Ovary (tissue), 3 donors: ENCODE data around the gene HOXC13.

Source experiments
- CTCF ChIP-seq, 3 donors: fragments of 450-650 bp in 2 of 3; fragments of 200-600 bp in 1 of 3; IDR thresholded peaks; one replicate each; pipeline versions ENCODE4 v1.5.1 to v1.8.0; 2016 to 2022; ENCODE audit warnings: antibody characterized with exemption in 3 of 3, mild to moderate bottlenecking in 1 of 3
- EP300 ChIP-seq: sonication (generic); formaldehyde crosslinking; IDR thresholded peaks from one replicate; pipeline ENCODE4 v1.6.1; 2017; ENCODE audit warnings: antibody characterized with exemption
- donor health status: DM: no; HTN: no; CAD: no.

DNA sequence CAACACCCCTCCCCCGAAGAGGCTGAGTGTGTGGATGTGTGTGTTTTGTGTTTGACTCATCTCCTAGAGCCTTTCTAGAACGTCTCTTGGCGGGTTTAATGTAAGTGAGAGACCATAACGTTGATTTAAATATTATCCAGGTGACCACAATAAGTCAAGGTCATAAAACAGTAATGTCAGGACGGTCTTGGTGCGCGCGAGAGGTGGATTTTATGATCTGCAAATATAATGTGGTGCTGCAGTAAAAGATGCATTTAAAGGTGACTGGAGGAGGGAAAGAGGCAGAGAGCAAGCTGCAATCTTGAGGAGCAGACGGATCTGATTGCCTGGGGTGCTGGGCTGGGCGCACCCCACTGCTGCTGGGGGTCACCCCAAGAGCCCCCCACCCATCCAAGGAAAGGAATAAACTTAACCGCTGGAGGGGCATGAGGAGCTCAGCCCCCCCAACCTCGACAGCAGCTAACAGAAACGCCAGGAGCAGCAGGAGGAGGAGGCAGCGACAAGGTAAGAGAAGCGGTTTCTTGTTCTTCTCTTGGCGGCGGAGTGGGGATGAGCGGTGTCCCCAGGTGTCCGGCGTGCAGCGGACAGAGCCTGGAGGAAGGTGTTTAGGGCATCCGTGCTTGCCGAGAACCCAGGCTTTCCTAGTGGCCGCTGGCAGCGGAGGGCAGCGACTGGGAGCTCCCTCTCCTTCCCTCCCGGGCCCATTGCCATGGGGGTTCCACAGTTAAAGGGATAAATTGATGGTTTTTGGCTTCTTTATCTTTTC is 51.9 kb downstream of the HOXC13 start:
- TF ChIP-seq CTCF (IDR thresholded peaks at IDR 0.05) (no peak), EP300 (no peak)
